Peyer's patch (tissue), 4 donors: ENCODE measurements around the gene PRRT2. TPM values are rescaled to one million over a fixed set of nuclear protein-coding genes. Genes with fewer than 3 reads are reported as not detected.

Source experiments
- DNase-seq, 3 donors: peaks; one replicate each; pipeline ENCODE4 v3.0.0-alpha.2; 2017 to 2019
- H3K27ac ChIP-seq, 4 donors: fragments of 200-600 bp; sonication (generic); one replicate each; pipeline ENCODE4 v1.5.1; 2016 to 2019
- H3K27me3 ChIP-seq, 2 donors: fragments of 200-600 bp; sonication (generic); one replicate each; pipeline ENCODE4 v1.5.1; 2019
- H3K36me3 ChIP-seq, 3 donors: fragments of 200-600 bp; sonication (generic); one replicate each; pipeline ENCODE4 v1.5.1; 2016 to 2019
- H3K4me1 ChIP-seq, 4 donors: fragments of 200-600 bp; sonication (generic); one replicate each; pipeline ENCODE4 v1.5.1; 2016 to 2019
- H3K4me3 ChIP-seq, 4 donors: fragments of 200-600 bp; sonication (generic); 1 replicate in 3 of 4; 2 replicates in 1 of 4; pipeline ENCODE4 v1.5.1; 2016 to 2019; ENCODE audit warnings: mild to moderate bottlenecking in 1 of 4
- H3K9me3 ChIP-seq, 4 donors: fragments of 200-600 bp; sonication (generic); one replicate each; pipeline ENCODE4 v1.5.1; 2016 to 2019; ENCODE audit warnings: mild to moderate bottlenecking in 1 of 4
- POLR2A ChIP-seq, 2 donors: fragments of 450-650 bp; IDR thresholded peaks; one replicate each; pipeline ENCODE4 v1.5.1; 2017; ENCODE audit warnings: antibody characterized with exemption in 2 of 2, mild to moderate bottlenecking in 2 of 2, moderate library complexity in 2 of 2
- total RNA-seq, 4 donors: library from RNA; depleted of rRNA; stranded (reverse); fragments of >200 nt; gene quantifications; one replicate each; pipeline ENCODE4 v1.1.0, GENCODE V29; 2016
- TF ChIP-seq, protein P1 (sequence below), 6 experiments: fragments of 450-650 bp in 4 of 6; fragments of 200-600 bp in 2 of 6; sonication (generic) in 1 of 6; IDR thresholded peaks; one replicate each; pipeline ENCODE4 v1.5.1; 2017 to 2019; ENCODE audit warnings: antibody characterized with exemption in 6 of 6, mild to moderate bottlenecking in 3 of 6, moderate library complexity in 1 of 6

PRRT2 gene
- total RNA-seq, 4 donors from 2014 or later: 0.95 to 3.3 (median 2.5) TPM; not detected in 1

DNA sequence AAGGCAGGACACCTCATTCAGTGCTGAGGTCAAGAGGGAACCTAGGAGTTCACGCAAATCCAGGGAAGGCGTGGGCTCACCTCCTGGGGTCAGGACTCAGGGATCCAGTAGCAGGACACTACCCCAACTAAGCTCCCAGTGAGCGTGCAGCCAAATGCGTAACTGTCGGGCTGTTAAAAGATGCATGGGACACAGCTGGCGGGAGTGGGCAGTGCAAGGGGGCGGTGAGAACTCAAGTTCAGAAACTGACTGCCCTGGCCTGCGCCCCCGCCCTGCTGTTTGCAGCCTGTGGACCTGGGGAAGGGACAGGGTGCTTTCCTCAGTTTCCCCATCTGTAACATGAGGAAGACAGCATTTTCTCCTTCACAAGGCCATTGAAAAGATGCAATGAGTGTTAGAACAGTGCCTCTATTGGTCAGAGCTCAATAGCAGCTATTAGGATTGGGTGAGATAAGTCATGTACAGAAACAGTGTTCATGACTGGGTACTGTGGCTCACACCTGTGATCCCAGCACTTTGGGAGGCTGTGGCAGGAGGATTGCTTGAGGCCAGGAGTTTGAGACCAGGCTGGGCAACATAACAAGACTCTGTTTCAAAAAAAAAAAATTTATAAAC, 30.8 kb downstream of the PRRT2 start:
- Histone ChIP-seq H3K4me1 (no peaks in the 10 kb centered on the region), H3K4me3 (no peak overlapping the region), H3K36me3 (peaks cover 0 to 98% (median 3%) of the 10 kb centered on the region in 3 donors), H3K27me3 (no peaks in the 10 kb centered on the region), H3K27ac (no peak overlapping the region), H3K9me3 (no peaks in the 10 kb centered on the region)
- DNase-seq: no peak
- TF ChIP-seq, protein P1, sequence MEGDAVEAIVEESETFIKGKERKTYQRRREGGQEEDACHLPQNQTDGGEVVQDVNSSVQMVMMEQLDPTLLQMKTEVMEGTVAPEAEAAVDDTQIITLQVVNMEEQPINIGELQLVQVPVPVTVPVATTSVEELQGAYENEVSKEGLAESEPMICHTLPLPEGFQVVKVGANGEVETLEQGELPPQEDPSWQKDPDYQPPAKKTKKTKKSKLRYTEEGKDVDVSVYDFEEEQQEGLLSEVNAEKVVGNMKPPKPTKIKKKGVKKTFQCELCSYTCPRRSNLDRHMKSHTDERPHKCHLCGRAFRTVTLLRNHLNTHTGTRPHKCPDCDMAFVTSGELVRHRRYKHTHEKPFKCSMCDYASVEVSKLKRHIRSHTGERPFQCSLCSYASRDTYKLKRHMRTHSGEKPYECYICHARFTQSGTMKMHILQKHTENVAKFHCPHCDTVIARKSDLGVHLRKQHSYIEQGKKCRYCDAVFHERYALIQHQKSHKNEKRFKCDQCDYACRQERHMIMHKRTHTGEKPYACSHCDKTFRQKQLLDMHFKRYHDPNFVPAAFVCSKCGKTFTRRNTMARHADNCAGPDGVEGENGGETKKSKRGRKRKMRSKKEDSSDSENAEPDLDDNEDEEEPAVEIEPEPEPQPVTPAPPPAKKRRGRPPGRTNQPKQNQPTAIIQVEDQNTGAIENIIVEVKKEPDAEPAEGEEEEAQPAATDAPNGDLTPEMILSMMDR (IDR thresholded peaks at IDR 0.05): peak in 2 of 6 experiments; percentile 5 to 7
- no peak for TF ChIP-seq POLR2A (IDR thresholded peaks at IDR 0.05)

DNA sequence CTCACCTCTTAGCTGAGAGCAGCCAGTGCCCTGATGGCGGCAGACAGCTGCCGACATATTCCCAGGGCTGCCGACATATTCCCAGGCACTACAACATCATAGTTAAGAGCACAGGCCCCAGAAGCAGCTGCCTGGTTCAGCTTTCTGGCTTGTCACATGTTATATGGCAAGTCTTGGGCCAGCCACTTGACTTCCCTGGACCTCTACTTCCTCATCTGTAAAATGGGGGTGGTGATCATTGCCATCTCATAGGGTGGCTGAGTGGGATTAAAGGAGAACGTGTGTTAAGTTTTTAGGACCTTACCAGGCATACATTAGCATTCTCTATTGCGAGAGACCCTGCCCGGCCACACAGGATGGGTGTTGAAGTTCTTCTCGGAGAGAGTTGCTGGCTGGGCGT, 31.9 kb downstream of the PRRT2 start:
- Histone ChIP-seq H3K36me3 (peaks cover 0 to 93% (median 3%) of the 10 kb centered on the region in 3 donors), H3K27ac (no peak overlapping the region)
- TF ChIP-seq POLR2A (IDR thresholded peaks at IDR 0.05): no peak
- TF ChIP-seq, protein P1 (IDR thresholded peaks at IDR 0.05): no peak

DNA sequence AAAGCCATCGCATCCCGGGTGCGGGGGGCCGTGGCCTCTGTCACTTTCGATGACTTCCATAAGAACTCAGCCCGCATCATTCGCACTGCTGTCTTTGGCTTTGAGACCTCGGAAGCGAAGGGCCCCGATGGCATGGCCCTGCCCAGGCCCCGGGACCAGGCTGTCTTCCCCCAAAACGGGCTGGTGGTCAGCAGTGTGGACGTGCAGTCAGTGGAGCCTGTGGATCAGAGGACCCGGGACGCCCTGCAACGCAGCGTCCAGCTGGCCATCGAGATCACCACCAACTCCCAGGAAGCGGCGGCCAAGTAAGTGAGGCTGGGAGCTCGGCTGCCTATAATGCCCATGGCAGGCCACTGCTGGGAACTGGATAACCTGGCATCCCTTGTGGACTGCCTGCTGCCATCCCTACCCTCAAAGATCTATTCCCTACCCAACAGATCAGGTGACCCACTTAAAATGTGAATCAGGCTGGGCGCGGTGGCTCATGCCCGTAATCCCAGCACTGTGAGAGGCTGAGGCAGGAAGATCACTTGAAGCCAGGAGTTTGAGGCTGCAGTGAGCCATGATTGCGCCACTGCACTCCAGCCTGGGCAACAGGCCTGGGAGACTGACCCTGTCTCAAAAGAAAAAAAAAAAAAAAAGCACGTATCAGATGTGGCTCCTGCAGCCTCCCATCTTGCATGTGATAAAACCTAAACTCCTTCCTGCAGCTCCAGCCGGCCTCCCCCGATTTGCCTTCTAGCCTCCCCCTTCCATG, 32.8 kb downstream of the PRRT2 start:
- Histone ChIP-seq H3K9me3 (no peaks in the 10 kb centered on the region), H3K27ac (no peak overlapping the region), H3K27me3 (no peaks in the 10 kb centered on the region), H3K36me3 (peaks cover 0 to 86% (median 3%) of the 10 kb centered on the region in 3 donors), H3K4me1 (no peaks in the 10 kb centered on the region), H3K4me3 (no peak overlapping the region)
- TF ChIP-seq, protein P1 (IDR thresholded peaks at IDR 0.05): no peak
- no peak for DNase-seq

More for the DNA sequence above, 31.9 kb downstream of the PRRT2 start:
- DNase-seq: no peak
- Histone ChIP-seq H3K9me3 (no peaks in the 10 kb centered on the region), H3K4me1 (no peaks in the 10 kb centered on the region), H3K27me3 (no peaks in the 10 kb centered on the region), H3K4me3 (no peak overlapping the region)

DNA sequence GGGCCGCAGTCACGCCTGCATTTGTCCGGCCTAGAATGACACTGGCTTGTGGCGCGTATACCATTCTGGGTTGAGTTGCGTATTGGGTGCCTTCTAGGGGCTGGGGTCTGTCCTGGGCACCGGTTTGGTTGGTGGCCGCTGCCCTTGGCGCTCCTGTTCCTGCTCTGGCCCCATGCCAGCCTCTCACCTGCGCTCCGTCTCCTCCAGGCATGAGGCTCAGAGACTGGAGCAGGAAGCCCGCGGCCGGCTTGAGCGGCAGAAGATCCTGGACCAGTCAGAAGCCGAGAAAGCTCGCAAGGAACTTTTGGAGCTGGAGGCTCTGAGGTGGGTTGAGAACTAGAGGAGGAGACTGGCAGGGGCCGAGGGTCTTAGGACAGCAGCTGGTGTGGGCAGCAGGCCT, 33.7 kb downstream of the PRRT2 start:
- Histone ChIP-seq H3K27me3 (no peaks in the 10 kb centered on the region), H3K27ac (no peak overlapping the region), H3K36me3 (peaks cover 0 to 77% (median 3%) of the 10 kb centered on the region in 3 donors), H3K4me3 (no peak overlapping the region), H3K4me1 (no peaks in the 10 kb centered on the region), H3K9me3 (no peaks in the 10 kb centered on the region)
- TF ChIP-seq POLR2A (IDR thresholded peaks at IDR 0.05): no peak
- TF ChIP-seq, protein P1 (IDR thresholded peaks at IDR 0.05): no peak
- DNase-seq: no peak

DNA sequence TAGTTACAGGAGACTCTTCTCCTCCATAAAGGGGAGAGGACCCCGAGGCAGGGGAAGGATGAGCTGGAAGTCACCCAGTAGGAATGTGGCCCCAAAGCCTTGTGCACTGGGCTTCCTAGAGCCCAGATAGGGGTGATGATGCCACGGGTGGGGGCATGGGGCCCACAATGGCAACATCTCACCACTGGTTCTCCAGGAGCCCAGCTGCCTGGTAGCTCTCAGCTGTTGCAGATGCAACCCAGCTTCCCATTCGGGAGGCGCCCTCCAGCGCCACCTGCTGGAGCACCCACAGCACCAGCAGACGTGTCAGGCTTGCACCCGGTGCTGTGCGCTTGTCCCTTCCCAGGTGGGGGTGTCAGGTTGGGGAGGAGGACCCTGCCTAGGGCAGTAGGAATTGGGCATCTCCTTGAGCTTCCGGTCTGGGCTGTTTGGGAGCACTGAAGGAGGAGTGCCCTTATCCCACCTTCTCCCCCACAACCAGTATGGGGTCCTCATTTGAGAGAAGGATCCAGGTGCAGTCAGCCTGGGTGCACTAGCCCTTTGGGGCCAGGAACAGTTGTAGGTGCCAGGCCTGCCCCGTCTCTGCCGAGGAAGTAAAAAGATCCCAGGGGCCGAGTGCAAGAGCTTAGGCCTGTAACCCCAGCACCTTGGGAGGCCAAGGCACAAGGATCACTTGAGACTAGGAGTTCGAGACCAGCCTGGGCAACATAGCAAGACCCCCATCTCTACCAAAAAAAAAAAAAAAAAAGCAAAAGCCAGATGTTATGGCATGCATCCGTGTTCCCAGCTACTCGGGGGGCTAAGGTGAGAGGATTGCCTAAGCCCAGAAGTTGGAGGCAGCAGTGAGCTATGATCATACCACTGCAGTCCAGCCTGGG, 36.7 kb downstream of the PRRT2 start:
- Histone ChIP-seq H3K27ac (peak overlapping the region in 1 of 4 donors; percentile 17), H3K36me3 (peaks cover 0 to 48% (median 3%) of the 10 kb centered on the region in 3 donors), H3K4me3 (no peak overlapping the region), H3K27me3 (no peaks in the 10 kb centered on the region), H3K4me1 (no peaks in the 10 kb centered on the region), H3K9me3 (no peaks in the 10 kb centered on the region)
- DNase-seq: peak; percentile 64 to 89 (median 87)
- TF ChIP-seq POLR2A (IDR thresholded peaks at IDR 0.05): no peak
- TF ChIP-seq, protein P1 (IDR thresholded peaks at IDR 0.05): peak; percentile 72 to 93 (median 90)
